Astrocyte (in vitro differentiated cells and primary cell): ENCODE results near the gene IL1RAPL2. TPM values are rescaled to one million over a fixed set of nuclear protein-coding genes. Genes with fewer than 3 reads are reported as not detected.

Experiments used
- DNase-seq: peaks from one replicate; pipeline ENCODE4 v3.0.0-alpha.2; 2010; ENCODE audit warnings: low read depth
- FAIRE-seq: peaks from 2 replicates; lab custom pipeline; 2011; peaks lifted over from hg19 to GRCh38; lab: Jason Lieb, UNC
- H2AFZ ChIP-seq: 2 replicates; pipeline ENCODE4 v1.6.0; 2012; ENCODE audit warnings: low read depth, low read length, inconsistent platforms
- H3K27ac ChIP-seq: 2 replicates; pipeline ENCODE4 v1.5.1; 2011; ENCODE audit warnings: low read depth, low read length, inconsistent platforms
- H3K27me3 ChIP-seq: 2 replicates; pipeline ENCODE4 v1.6.0; 2011; ENCODE audit warnings: low read length, inconsistent platforms; ENCODE audit not compliant: insufficient read depth
- H3K36me3 ChIP-seq: 2 replicates; pipeline ENCODE4 v1.5.1; 2011; ENCODE audit warnings: low read length, inconsistent platforms; ENCODE audit not compliant: insufficient read depth
- H3K4me1 ChIP-seq: 2 replicates; pipeline ENCODE4 v1.5.1; 2011; ENCODE audit warnings: low read length, inconsistent platforms; ENCODE audit not compliant: insufficient read depth
- H3K4me2 ChIP-seq: 2 replicates; pipeline ENCODE4 v1.6.0; 2012; ENCODE audit warnings: low read length, inconsistent platforms
- H3K4me3 ChIP-seq: 2 replicates; pipeline ENCODE4 v1.5.1; 2011; ENCODE audit warnings: low read depth, mild to moderate bottlenecking, low read length, inconsistent platforms; ENCODE audit not compliant: insufficient read depth
- H3K79me2 ChIP-seq: 2 replicates; pipeline ENCODE4 v1.6.0; 2012; ENCODE audit warnings: mild to moderate bottlenecking, low read length, inconsistent platforms; ENCODE audit not compliant: insufficient read depth
- H3K9ac ChIP-seq: 2 replicates; pipeline ENCODE4 v1.6.0; 2012; ENCODE audit warnings: mild to moderate bottlenecking, low read length, inconsistent platforms
- H3K9me3 ChIP-seq: 2 replicates; pipeline ENCODE4 v1.5.1; 2012; ENCODE audit warnings: low read depth, mild to moderate bottlenecking, low read length, inconsistent platforms; ENCODE audit not compliant: insufficient read depth
- H4K20me1 ChIP-seq: 2 replicates; pipeline ENCODE4 v1.6.0; 2012; ENCODE audit warnings: low read length, inconsistent platforms; ENCODE audit not compliant: insufficient read depth
- H3K27ac Mint-ChIP-seq: one replicate; pipeline ENCODE4 v1.8.0; 2021; ENCODE audit warnings: mild to moderate bottlenecking, mixed read lengths; ENCODE audit not compliant: unreplicated experiment
- H3K27me3 Mint-ChIP-seq: one replicate; pipeline ENCODE4 v1.8.0; 2021; ENCODE audit warnings: low read depth, mixed read lengths; ENCODE audit not compliant: unreplicated experiment
- H3K36me3 Mint-ChIP-seq: one replicate; pipeline ENCODE4 v1.8.0; 2021; ENCODE audit warnings: low read depth, mixed read lengths; ENCODE audit not compliant: unreplicated experiment
- H3K4me1 Mint-ChIP-seq: one replicate; pipeline ENCODE4 v1.8.0; 2021; ENCODE audit warnings: low read depth, mixed read lengths; ENCODE audit not compliant: unreplicated experiment
- H3K4me3 Mint-ChIP-seq: one replicate; pipeline ENCODE4 v1.8.0; 2021; ENCODE audit warnings: mild to moderate bottlenecking, moderate library complexity, mixed read lengths; ENCODE audit not compliant: unreplicated experiment
- H3K9me3 Mint-ChIP-seq: one replicate; pipeline ENCODE4 v1.8.0; 2021; ENCODE audit warnings: mild to moderate bottlenecking, mixed read lengths; ENCODE audit not compliant: unreplicated experiment
- CTCF ChIP-seq: IDR thresholded peaks from 2 replicates; pipeline ENCODE4 v1.5.1; 2011; ENCODE audit warnings: low read depth, mild to moderate bottlenecking, inconsistent platforms, low read length, moderate library complexity; ENCODE audit not compliant: insufficient read depth
- EZH2 ChIP-seq: IDR thresholded peaks from 2 replicates; pipeline ENCODE4 v1.6.1; 2012; ENCODE audit warnings: mild to moderate bottlenecking, low read length, inconsistent platforms; ENCODE audit not compliant: insufficient read depth
- total RNA-seq: library from RNA; stranded (reverse); gene quantifications from 2 replicates; pipeline ENCODE4 v1.2.1, GENCODE V29; 2021

The IL1RAPL2 gene
- total RNA-seq, 1 donor from 2014 or later = 0.16 TPM

DNA sequence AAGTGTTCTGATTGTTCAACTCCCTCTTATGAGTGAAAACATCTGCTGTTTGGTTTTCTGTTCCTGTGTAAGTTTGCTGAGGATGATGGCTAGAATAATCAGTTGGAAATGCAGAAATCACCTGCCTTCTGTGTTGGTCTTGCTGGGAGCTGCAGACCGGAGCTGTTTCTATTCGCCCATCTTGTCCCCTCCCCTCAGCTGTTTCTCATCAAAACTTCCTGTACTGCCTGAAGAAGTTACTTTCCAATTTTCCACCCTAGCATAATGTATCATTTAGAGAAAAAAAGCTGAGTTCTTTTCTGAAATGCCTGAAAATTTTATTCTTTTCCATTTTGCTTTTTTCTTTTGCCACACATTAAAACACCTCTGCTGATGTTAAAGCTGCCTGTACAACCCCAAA, 486.9 kb downstream of the IL1RAPL2 start:
- no peak for FAIRE-seq
- no peaks in the 10 kb centered on the region for H3K4me1 Mint-ChIP-seq
- no peak overlapping the region for H3K4me2 ChIP-seq
- no peaks in the 10 kb centered on the region for H3K79me2 ChIP-seq
- no peaks in the 10 kb centered on the region for H3K9me3 Mint-ChIP-seq
- H3K4me3 Mint-ChIP-seq = no peak overlapping the region
- H3K36me3 Mint-ChIP-seq = no peaks in the 10 kb centered on the region
- no peak for DNase-seq
- no peak overlapping the region for H2AFZ ChIP-seq
- H3K27me3 Mint-ChIP-seq = no peaks in the 10 kb centered on the region
- no peaks in the 10 kb centered on the region for H3K4me1 ChIP-seq
- H3K27ac ChIP-seq = no peak overlapping the region
- no peaks in the 10 kb centered on the region for H3K36me3 ChIP-seq
- H3K27ac Mint-ChIP-seq = no peak overlapping the region
- H3K27me3 ChIP-seq = no peaks in the 10 kb centered on the region
- H3K9ac ChIP-seq = no peak overlapping the region
- no peaks in the 10 kb centered on the region for H4K20me1 ChIP-seq
- H3K9me3 ChIP-seq = no peaks in the 10 kb centered on the region
- no peak overlapping the region for H3K4me3 ChIP-seq
- TF ChIP-seq CTCF (no peak), EZH2 (no peak)

- Histone ChIP-seq H3K4me3 (no peak overlapping the region), H4K20me1 (no peaks in the 10 kb centered on the region), H3K27ac (no peak overlapping the region), H3K4me1 (no peaks in the 10 kb centered on the region), H3K4me2 (no peak overlapping the region), H3K27me3 (no peaks in the 10 kb centered on the region), H3K36me3 (no peaks in the 10 kb centered on the region), H3K9ac (no peak overlapping the region), H3K9me3 (no peaks in the 10 kb centered on the region), H3K79me2 (no peaks in the 10 kb centered on the region), H2AFZ (no peak overlapping the region)
- Mint-ChIP-seq H3K27ac (no peak overlapping the region), H3K9me3 (no peaks in the 10 kb centered on the region), H3K4me3 (no peak overlapping the region), H3K27me3 (no peaks in the 10 kb centered on the region), H3K36me3 (no peaks in the 10 kb centered on the region), H3K4me1 (no peaks in the 10 kb centered on the region)
- FAIRE-seq (no peak), DNase-seq (no peak)
- no peak for TF ChIP-seq EZH2
- TF ChIP-seq CTCF = no peak
These were observed 497.7 kb downstream of the IL1RAPL2 start for GRCh38 chrX:105063743-105064142.

GRCh38 chrX:105098201-105098600, 532.2 kb downstream of the IL1RAPL2 start:
- no peak overlapping the region for H3K4me3 Mint-ChIP-seq
- Histone ChIP-seq H2AFZ (no peak overlapping the region), H3K9ac (no peak overlapping the region), H3K27ac (no peak overlapping the region), H3K4me3 (no peak overlapping the region), H3K4me1 (no peaks in the 10 kb centered on the region), H3K27me3 (no peaks in the 10 kb centered on the region), H4K20me1 (no peaks in the 10 kb centered on the region), H3K79me2 (no peaks in the 10 kb centered on the region), H3K4me2 (no peak overlapping the region), H3K36me3 (no peaks in the 10 kb centered on the region), H3K9me3 (no peaks in the 10 kb centered on the region)
- H3K27ac Mint-ChIP-seq = no peak overlapping the region
- DNase-seq (no peak), FAIRE-seq (no peak)
- no peaks in the 10 kb centered on the region for H3K36me3 Mint-ChIP-seq
- H3K9me3 Mint-ChIP-seq = no peaks in the 10 kb centered on the region
- no peaks in the 10 kb centered on the region for H3K27me3 Mint-ChIP-seq
- TF ChIP-seq EZH2 = no peak
- TF ChIP-seq CTCF = no peak
- no peaks in the 10 kb centered on the region for H3K4me1 Mint-ChIP-seq
